Measurements from ENCODE around the gene UCP2.
A peak's percentile ranks its signal among the peaks of the same experiment; 100 is the strongest.

UCP2 gene

DNA sequence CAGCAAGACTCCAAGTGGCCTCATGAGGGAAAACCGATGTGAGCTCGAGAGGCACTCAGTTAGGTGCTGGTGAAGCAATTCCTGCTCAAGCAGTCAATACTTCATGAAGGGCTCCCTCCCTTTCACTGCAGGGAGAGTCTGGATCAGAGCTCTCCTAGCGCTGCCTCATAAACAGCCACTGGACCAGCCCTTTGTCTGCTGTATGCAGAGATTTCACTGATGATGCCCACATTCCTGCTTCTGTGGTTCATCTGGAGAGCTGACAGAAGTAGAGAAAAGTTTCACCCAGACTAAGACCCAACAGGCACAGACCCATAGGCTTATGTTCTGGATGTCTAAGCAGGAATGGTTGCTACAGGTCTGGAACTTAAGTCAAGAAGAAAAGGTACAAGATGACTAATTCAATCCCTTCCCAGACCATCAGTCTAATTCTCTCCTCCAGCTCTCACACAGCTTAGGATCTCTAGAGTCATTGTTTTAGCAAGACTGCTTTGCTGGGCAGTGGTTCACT lies 4.0 kb downstream of the UCP2 start:
- TF ChIP-seq, protein P1, sequence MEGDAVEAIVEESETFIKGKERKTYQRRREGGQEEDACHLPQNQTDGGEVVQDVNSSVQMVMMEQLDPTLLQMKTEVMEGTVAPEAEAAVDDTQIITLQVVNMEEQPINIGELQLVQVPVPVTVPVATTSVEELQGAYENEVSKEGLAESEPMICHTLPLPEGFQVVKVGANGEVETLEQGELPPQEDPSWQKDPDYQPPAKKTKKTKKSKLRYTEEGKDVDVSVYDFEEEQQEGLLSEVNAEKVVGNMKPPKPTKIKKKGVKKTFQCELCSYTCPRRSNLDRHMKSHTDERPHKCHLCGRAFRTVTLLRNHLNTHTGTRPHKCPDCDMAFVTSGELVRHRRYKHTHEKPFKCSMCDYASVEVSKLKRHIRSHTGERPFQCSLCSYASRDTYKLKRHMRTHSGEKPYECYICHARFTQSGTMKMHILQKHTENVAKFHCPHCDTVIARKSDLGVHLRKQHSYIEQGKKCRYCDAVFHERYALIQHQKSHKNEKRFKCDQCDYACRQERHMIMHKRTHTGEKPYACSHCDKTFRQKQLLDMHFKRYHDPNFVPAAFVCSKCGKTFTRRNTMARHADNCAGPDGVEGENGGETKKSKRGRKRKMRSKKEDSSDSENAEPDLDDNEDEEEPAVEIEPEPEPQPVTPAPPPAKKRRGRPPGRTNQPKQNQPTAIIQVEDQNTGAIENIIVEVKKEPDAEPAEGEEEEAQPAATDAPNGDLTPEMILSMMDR (conservative IDR thresholded peaks at IDR 0.05; ENCODE audit: low read depth), result no peak
- DNase-seq (ENCODE audit: low spot score), result no peak
- no peak overlapping the region for H3K27ac ChIP-seq
- CTCF ChIA-PET, result interaction anchor here (0.6 kb wide), 2 partner anchors 29 to 733 kb away, joined by 3 to 4 read pairs; no protein-coding TSS in a partner anchor
- POLR2A ChIA-PET (ENCODE audit: low non-redundant PET), result no interaction called here

DNA sequence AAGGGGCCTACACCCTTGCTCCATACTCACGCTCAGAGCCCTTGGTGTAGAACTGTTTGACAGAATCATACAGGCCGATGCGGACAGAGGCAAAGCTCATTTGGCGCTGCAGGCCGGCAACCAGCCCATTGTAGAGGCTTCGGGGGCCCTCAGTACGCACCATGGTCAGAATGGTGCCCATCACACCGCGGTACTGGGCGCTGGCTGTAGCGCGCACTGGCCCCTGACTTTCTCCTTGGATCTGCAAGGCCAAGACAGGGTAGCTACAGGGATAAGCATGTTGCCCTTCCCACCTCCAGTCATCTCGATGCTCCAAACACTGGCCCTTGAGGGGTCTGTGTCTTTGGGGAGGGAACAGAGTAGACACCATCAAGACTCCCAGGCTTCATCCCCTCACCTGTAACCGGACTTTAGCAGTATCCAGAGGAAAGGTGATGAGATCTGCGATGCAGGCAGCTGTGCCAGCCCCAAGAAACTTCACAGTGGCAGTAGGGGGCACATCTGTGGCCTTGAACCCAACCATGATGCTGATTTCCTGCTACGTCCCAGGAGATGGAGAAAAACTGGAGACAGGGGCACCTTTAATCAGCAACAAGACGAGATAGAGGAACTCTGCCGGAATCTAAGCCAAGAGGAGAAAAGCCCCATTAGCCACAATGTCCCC lies 4.7 kb downstream of the UCP2 start:
- H3K27ac ChIP-seq, result no peak overlapping the region
- TF ChIP-seq, protein P1 (conservative IDR thresholded peaks at IDR 0.05; ENCODE audit: low read depth), result no peak
- POLR2A ChIA-PET (ENCODE audit: low non-redundant PET), result no interaction called here
- CTCF ChIA-PET, result no interaction called here
- DNase-seq (ENCODE audit: low spot score), result no peak

DNA sequence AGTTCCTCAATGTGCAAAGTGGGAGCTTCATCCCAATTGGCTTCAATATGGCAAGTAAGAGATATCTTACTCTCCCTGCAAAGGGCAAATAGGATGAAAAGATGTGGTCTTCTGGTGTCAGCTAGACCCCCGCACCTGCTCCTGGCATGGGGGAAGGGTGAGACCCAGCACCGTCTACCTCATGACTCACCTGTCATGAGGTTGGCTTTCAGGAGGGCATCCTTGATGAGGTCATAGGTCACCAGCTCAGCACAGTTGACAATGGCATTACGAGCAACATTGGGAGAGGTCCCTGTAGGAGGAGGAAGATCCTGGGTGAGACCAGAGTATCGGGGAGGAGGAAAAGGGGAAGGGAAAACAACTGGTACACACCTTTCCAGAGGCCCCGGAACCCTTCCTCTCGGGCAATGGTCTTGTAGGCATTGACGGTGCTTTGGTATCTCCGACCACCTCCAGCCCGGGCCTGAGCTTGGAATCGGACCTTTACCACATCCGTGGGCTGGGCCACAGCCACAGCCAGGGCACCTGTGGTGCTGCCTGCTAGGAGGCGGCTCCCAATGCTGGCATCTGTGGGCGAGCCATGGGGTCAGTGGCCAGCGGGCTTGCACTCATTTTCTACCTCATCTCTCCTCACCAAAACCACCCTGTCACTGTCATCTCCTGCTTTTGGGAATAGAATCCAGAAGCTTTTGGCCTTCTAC lies 6.0 kb downstream of the UCP2 start:
- TF ChIP-seq, protein P1 (conservative IDR thresholded peaks at IDR 0.05; ENCODE audit: low read depth), result no peak
- POLR2A ChIA-PET (ENCODE audit: low non-redundant PET), result no interaction called here
- no peak overlapping the region for H3K27ac ChIP-seq
- CTCF ChIA-PET, result interaction anchor here (1.4 kb wide), 1 partner anchor 10 kb away, joined by 3 read pairs; no protein-coding TSS in a partner anchor
- no peak for DNase-seq (ENCODE audit: low spot score)

DNA sequence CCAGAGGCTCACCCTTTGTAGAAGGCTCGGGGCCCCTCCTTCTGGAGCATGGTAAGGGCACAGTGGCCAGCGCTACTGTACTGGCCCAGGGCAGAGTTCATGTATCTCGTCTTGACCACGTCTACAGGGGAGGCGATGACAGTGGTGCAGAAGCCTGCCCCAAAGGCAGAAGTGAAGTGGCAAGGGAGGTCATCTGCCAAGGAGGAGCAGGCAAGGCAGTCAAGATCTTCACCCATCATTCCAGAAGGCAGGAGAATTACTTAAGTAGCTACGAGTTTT lies 7.2 kb downstream of the UCP2 start:
- CTCF ChIA-PET, result no interaction called here
- POLR2A ChIA-PET (ENCODE audit: low non-redundant PET), result no interaction called here
- H3K27ac ChIP-seq, result peak overlapping the region; percentile 77
- TF ChIP-seq, protein P1 (conservative IDR thresholded peaks at IDR 0.05; ENCODE audit: low read depth), result no peak
- DNase-seq (ENCODE audit: low spot score), result no peak

DNA sequence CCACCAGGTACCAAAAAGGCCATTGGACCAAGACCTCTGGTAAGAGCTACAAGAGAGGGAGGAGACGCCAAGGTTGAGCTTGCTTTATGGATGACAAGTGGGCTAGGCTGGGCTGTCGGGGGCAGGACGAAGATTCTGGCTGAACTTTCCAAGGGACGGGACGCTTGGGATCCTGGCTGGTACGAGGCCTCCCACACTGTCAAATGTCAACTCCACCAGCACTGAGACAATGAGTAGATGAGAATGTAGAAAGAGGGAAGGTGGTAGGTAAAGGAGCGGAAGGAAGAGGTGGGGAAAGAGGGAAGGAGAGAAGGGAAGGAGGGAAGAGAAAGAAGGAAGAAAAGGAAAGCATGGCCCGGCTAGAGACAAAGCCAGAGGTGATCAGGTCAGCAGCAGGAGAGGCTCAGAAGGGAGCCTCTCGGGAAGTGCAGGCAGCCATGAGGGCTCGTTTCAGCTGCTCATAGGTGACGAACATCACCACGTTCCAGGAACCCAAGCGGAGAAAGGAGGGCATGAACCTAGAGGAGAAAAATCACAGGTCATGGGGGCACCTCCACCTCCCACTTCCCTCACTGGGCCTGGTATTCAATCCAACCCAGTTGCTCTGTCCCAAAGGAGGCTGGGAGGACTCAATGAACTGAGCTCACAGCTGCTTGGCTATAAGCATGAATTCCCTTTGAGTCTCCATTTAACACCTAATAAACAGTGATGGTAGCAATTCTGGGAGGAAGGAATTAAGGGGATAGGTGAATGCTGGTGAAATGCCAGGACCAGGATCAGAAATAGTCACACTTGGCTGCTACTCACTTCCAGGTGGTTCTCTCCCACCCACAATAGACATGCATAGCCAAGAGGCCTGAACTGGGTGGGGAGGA lies 7.8 kb downstream of the UCP2 start:
- DNase-seq (ENCODE audit: low spot score), result no peak
- CTCF ChIA-PET, result no interaction called here
- POLR2A ChIA-PET (ENCODE audit: low non-redundant PET), result no interaction called here
- TF ChIP-seq, protein P1 (conservative IDR thresholded peaks at IDR 0.05; ENCODE audit: low read depth), result no peak
- H3K27ac ChIP-seq, result peak overlapping the region; percentile 77
